HG02763 (cell line): ENCODE results near the gene ZBTB20.

Experiments used
- ATAC-seq: cut with Tn5 transposase; IDR thresholded peaks from one replicate; pipeline ENCODE4 v1.9.1; 2021; ENCODE audit warnings: mild to moderate bottlenecking, moderate library complexity; ENCODE audit not compliant: unreplicated experiment

Gene ZBTB20

GRCh38 chr3:114606336-114606735, 540.8 kb downstream of the ZBTB20 start:
- ATAC-seq, result no peak

- ATAC-seq, result no peak
These were observed 546.5 kb downstream of the ZBTB20 start for GRCh38 chr3:114600571-114600970.

GRCh38 chr3:114597871-114598270, 549.2 kb downstream of the ZBTB20 start:
- ATAC-seq, result no peak

- no peak for ATAC-seq
These were observed 550.1 kb downstream of the ZBTB20 start for GRCh38 chr3:114597012-114597411.

GRCh38 chr3:114596147-114596546, 550.9 kb downstream of the ZBTB20 start:
- no peak for ATAC-seq

GRCh38 chr3:114595522-114596028, 551.5 kb downstream of the ZBTB20 start:
- ATAC-seq, result no peak

GRCh38 chr3:114590309-114591047, 556.6 kb downstream of the ZBTB20 start:
- no peak for ATAC-seq

GRCh38 chr3:114587986-114588385, 559.1 kb downstream of the ZBTB20 start:
- ATAC-seq, result no peak

- ATAC-seq, result no peak
These were observed 561.0 kb downstream of the ZBTB20 start for GRCh38 chr3:114586119-114586518.

GRCh38 chr3:114585687-114586086, 561.4 kb downstream of the ZBTB20 start:
- ATAC-seq, result no peak

GRCh38 chr3:114584734-114585371, 562.2 kb downstream of the ZBTB20 start:
- ATAC-seq, result no peak

- peak; percentile 74 for ATAC-seq
These were observed 564.2 kb downstream of the ZBTB20 start for GRCh38 chr3:114582929-114583328.

GRCh38 chr3:114572364-114573062, 574.6 kb downstream of the ZBTB20 start:
- ATAC-seq, result no peak

GRCh38 chr3:114571363-114571762, 575.7 kb downstream of the ZBTB20 start:
- no peak for ATAC-seq

- ATAC-seq, result no peak
These were observed 577.9 kb downstream of the ZBTB20 start for GRCh38 chr3:114569186-114569585.

- no peak for ATAC-seq
These were observed 579.3 kb downstream of the ZBTB20 start for GRCh38 chr3:114567771-114568170.

GRCh38 chr3:114566767-114567166, 580.3 kb downstream of the ZBTB20 start:
- ATAC-seq, result no peak

- ATAC-seq, result no peak
These were observed 580.8 kb downstream of the ZBTB20 start for GRCh38 chr3:114566162-114566755.

- no peak for ATAC-seq
These were observed 581.9 kb downstream of the ZBTB20 start for GRCh38 chr3:114565216-114565615.

GRCh38 chr3:114563720-114564119, 583.4 kb downstream of the ZBTB20 start:
- no peak for ATAC-seq

GRCh38 chr3:114562557-114562956, 584.5 kb downstream of the ZBTB20 start:
- ATAC-seq, result no peak
